CD4-positive, alpha-beta T cell treated with Interferon alpha-2 for 1 hour (primary cell): Measurements from ENCODE around the gene CNIH1.

Experiments
- DNase-seq, 2 donors: peaks; one replicate each; pipeline ENCODE4 v3.0.0-alpha.2; 2020 to 2022

CNIH1 gene

DNA sequence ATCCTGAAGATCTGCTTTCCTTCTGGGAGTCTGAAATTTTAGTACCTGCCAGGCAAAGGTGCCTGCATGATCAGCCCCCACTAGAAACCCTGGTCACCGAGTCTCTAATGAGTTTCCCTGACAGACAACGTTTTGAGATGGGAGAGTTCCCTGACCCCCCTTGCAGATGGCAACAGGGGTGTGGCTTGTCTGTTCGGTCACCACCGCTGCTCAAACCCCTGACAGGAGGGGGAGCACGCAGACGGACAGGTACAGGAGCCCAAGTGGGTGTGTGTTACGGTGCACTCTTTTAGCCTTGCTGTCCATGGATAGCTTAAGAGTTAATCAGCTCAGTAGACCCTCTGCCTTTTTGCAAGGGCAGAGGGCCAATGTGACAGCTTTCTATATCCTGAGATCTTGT is 63.7 kb downstream of the CNIH1 start:
- no peak for DNase-seq

- DNase-seq, result no peak
Observed at GRCh38 chr14:54374117-54374884, 66.9 kb downstream of the CNIH1 start.
